ENCODE results near the gene RORC.

GRCh38 chr1:151868486-151868885 lies 36.9 kb upstream of the RORC start:
- TF ChIP-seq CTCF (IDR thresholded peaks at IDR 0.05; ENCODE audit: insufficient read depth, low read depth, low read length): no peak
- TF ChIP-seq EZH2 (IDR thresholded peaks at IDR 0.05; ENCODE audit: insufficient read depth, low read length): no peak
